Subcutaneous adipose tissue (tissue), 4 donors: ENCODE measurements around the gene ATP8A2. TPM values are rescaled to one million over a fixed set of nuclear protein-coding genes. Genes with fewer than 3 reads are reported as not detected.

Experiments
- total RNA-seq, 4 donors: library from RNA; depleted of rRNA; stranded (reverse); fragments of >200 nt; gene quantifications; one replicate each; pipeline ENCODE4 v1.1.0, GENCODE V29; 2016
- TF ChIP-seq, protein P1 (sequence below): fragments of 450-650 bp; IDR thresholded peaks from one replicate; pipeline ENCODE4 v1.5.1; 2016; ENCODE audit warnings: low read depth, mild to moderate bottlenecking, control low read depth, antibody characterized with exemption, moderate library complexity

The ATP8A2 gene
- total RNA-seq, 4 donors from 2014 or later: under 0.01 to 0.17 TPM; not detected in 2

DNA sequence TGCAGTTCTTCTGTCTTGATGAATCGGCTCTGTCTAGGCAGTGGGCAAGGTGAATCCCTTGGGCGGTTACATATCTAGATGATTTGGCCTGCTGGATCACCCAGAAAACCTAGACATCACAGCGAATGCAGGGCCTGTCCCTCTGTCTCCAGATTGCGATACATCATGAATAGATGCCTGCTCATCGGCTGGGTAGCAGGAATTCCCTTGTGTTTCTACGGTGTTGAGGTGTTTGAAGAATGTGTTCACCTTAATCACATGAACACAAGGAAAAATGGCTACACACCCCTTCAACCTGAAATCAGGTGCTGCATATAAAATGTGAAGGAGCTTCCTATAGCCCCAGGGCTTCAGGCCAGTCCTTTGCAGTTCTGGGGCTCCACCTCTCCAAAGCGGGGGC lies 398.8 kb downstream of the ATP8A2 start:
- TF ChIP-seq, protein P1, sequence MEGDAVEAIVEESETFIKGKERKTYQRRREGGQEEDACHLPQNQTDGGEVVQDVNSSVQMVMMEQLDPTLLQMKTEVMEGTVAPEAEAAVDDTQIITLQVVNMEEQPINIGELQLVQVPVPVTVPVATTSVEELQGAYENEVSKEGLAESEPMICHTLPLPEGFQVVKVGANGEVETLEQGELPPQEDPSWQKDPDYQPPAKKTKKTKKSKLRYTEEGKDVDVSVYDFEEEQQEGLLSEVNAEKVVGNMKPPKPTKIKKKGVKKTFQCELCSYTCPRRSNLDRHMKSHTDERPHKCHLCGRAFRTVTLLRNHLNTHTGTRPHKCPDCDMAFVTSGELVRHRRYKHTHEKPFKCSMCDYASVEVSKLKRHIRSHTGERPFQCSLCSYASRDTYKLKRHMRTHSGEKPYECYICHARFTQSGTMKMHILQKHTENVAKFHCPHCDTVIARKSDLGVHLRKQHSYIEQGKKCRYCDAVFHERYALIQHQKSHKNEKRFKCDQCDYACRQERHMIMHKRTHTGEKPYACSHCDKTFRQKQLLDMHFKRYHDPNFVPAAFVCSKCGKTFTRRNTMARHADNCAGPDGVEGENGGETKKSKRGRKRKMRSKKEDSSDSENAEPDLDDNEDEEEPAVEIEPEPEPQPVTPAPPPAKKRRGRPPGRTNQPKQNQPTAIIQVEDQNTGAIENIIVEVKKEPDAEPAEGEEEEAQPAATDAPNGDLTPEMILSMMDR: no peak

DNA sequence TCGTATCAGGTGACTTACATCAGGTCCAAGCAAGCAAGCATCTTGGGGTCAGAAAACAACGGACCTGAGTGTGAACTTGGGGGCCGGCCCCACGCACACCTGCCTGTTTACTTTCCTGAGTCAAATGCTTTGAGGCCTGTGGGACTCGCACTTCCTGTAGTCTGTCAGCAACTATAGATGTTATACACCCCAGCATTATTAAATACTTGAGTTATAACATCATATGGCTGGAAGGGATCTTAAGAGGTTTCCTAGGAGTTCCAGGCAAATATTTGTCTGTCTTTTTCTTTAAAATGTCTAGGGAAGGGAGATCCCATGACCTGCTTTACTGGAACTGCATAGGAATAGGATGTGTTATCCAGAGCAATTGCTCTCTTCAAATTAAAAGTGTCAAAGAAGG lies 399.4 kb downstream of the ATP8A2 start:
- TF ChIP-seq, protein P1: no peak

- TF ChIP-seq, protein P1: no peak
These were observed 400.1 kb downstream of the ATP8A2 start for GRCh38 chr13:25771641-25772478.

- TF ChIP-seq, protein P1: no peak
These were observed 403.5 kb downstream of the ATP8A2 start for GRCh38 chr13:25775275-25775674.

GRCh38 chr13:25775986-25776385 lies 404.2 kb downstream of the ATP8A2 start:
- TF ChIP-seq, protein P1: no peak

GRCh38 chr13:25776722-25777121 lies 404.9 kb downstream of the ATP8A2 start:
- TF ChIP-seq, protein P1: no peak

- TF ChIP-seq, protein P1: no peak
These were observed 405.7 kb downstream of the ATP8A2 start for GRCh38 chr13:25777509-25777908.
